Endothelial cell of umbilical vein (primary cell): ENCODE measurements around the gene PDZD4.

Experiments used
- EZH2 ChIP-seq: IDR thresholded peaks from 2 replicates; pipeline ENCODE4 v1.6.1; 2012; ENCODE audit warnings: borderline replicate concordance, low read depth, mild to moderate bottlenecking, moderate library complexity, low read length, inconsistent platforms; ENCODE audit not compliant: severe bottlenecking
- JUN ChIP-seq: IDR thresholded peaks from 2 replicates; pipeline ENCODE4 v1.6.1; 2011; ENCODE audit warnings: borderline replicate concordance, low read depth; ENCODE audit not compliant: insufficient read length, insufficient read depth
- MYC ChIP-seq: IDR thresholded peaks from one replicate; pipeline ENCODE4 v1.6.1; 2011; ENCODE audit warnings: mild to moderate bottlenecking, low read depth, low read length
- POLR2A ChIP-seq: IDR thresholded peaks from 2 replicates; pipeline ENCODE4 v1.6.1; 2012; ENCODE audit warnings: low read depth, mild to moderate bottlenecking, control low read depth, low read length
- TF ChIP-seq, protein P1 (sequence below), 2 donors: IDR thresholded peaks; 1 replicate in 1 of 2; 2 replicates in 1 of 2; pipeline ENCODE4 v1.5.1; 2011; ENCODE audit warnings: low read length in 2 of 2, mild to moderate bottlenecking in 2 of 2, moderate library complexity in 2 of 2, control low read depth in 1 of 2, inconsistent platforms in 1 of 2, low read depth in 1 of 2; ENCODE audit not compliant: insufficient read depth in 1 of 2; ENCODE audit errors: extremely low read depth in 1 of 2
- TF ChIP-seq, protein P2 (sequence below): IDR thresholded peaks from 2 replicates; pipeline ENCODE4 v1.6.1; 2011; ENCODE audit not compliant: insufficient read depth, insufficient read length

DNA sequence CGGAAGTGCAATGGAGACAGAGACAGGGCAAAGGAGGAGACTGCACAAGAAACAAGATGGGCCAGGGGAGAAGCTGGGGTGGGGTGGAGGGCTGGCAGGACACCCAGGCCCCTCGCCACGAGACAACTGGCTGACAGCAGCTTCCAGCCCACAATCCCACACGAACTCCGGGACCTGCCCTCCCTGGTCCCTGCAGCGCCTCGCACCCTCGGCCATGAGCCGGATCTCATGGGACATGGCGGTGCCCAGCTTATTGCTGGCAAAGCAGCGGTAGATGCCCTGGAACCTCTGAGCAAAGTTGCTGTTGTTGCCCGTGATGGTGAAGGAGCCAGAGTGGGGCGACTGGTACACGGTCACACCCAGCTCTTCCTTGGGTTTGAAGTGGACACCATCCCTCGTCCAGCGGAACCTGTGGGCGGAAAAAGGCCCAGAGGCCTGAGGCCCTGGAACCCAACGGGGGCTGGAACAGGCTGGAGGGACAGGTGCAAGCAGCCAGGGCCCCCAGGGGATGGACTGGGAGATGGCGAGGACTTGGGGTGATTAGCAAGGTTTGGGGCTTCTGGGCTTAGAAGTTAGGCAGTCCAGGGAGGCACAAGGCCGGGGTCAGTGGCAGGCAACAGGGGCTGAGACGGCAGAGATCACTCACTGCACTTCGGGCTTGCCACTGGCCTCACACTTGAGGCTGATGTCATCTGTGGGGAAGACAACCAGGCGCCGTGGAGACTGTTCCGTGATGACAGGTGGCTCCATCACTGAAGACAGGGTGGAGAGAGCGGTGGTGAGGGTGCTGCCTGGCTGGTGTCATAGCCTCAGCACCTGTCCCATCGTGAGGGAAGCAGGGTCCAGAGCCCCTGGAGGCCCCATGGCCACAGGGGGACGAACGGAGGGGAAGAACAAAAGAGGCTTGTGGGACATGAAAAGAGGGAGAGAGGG, 41.9 kb upstream of the PDZD4 start:
- TF ChIP-seq, protein P1, sequence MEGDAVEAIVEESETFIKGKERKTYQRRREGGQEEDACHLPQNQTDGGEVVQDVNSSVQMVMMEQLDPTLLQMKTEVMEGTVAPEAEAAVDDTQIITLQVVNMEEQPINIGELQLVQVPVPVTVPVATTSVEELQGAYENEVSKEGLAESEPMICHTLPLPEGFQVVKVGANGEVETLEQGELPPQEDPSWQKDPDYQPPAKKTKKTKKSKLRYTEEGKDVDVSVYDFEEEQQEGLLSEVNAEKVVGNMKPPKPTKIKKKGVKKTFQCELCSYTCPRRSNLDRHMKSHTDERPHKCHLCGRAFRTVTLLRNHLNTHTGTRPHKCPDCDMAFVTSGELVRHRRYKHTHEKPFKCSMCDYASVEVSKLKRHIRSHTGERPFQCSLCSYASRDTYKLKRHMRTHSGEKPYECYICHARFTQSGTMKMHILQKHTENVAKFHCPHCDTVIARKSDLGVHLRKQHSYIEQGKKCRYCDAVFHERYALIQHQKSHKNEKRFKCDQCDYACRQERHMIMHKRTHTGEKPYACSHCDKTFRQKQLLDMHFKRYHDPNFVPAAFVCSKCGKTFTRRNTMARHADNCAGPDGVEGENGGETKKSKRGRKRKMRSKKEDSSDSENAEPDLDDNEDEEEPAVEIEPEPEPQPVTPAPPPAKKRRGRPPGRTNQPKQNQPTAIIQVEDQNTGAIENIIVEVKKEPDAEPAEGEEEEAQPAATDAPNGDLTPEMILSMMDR (IDR thresholded peaks at IDR 0.05; ENCODE audit: extremely low read depth in 1 of 2, insufficient read depth in 1 of 2, low read depth in 1 of 2, low read length in 2 of 2): no peak
- TF ChIP-seq EZH2 (no peak), JUN (no peak), POLR2A (no peak), MYC (no peak)
- TF ChIP-seq, protein P2, sequence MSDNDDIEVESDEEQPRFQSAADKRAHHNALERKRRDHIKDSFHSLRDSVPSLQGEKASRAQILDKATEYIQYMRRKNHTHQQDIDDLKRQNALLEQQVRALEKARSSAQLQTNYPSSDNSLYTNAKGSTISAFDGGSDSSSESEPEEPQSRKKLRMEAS: no peak
